Esophagus muscularis mucosa (tissue), 4 donors: ENCODE data around the gene RSBN1L.

Source experiments
- EP300 ChIP-seq: sonication (generic); formaldehyde crosslinking; IDR thresholded peaks from one replicate; pipeline ENCODE4 v1.6.1; 2017; ENCODE audit warnings: antibody characterized with exemption
- POLR2A ChIP-seq: fragments of 450-650 bp; IDR thresholded peaks from one replicate; pipeline ENCODE4 v1.6.1; 2017; ENCODE audit warnings: antibody characterized with exemption, moderate library complexity, mild to moderate bottlenecking, low read depth
- POLR2AphosphoS5 ChIP-seq, 2 donors: sonication (generic); formaldehyde crosslinking; IDR thresholded peaks; one replicate each; pipeline ENCODE4 v1.6.1; 2017; ENCODE audit warnings: antibody characterized with exemption in 2 of 2
- TF ChIP-seq, protein P1 (sequence below), 3 experiments: fragments of 200-600 bp in 2 of 3; fragments of 450-650 bp in 1 of 3; sonication (generic) in 2 of 3; IDR thresholded peaks; one replicate each; pipeline ENCODE4 v1.5.1; 2017 to 2019; ENCODE audit warnings: antibody characterized with exemption in 3 of 3, mild to moderate bottlenecking in 2 of 3, moderate library complexity in 1 of 3

DNA sequence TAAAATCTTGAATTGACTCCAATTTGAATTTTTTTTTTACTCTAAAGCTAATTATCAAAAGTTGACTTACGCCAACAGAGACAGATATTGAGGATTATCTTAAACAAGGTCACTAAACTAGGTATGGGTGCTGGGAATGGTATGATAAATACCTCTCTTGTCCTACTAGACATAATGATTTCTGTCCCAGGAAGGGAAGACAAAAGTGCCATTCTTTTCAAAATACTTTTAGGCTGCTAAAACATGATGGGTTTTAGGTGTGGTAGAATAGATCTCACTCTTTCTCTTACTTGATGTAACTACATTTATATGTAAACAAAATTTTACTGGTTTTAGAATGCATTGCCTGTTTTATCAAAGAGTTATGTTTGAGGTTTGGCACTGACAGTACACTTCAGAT is 86.9 kb downstream of the RSBN1L start:
- TF ChIP-seq, protein P1, sequence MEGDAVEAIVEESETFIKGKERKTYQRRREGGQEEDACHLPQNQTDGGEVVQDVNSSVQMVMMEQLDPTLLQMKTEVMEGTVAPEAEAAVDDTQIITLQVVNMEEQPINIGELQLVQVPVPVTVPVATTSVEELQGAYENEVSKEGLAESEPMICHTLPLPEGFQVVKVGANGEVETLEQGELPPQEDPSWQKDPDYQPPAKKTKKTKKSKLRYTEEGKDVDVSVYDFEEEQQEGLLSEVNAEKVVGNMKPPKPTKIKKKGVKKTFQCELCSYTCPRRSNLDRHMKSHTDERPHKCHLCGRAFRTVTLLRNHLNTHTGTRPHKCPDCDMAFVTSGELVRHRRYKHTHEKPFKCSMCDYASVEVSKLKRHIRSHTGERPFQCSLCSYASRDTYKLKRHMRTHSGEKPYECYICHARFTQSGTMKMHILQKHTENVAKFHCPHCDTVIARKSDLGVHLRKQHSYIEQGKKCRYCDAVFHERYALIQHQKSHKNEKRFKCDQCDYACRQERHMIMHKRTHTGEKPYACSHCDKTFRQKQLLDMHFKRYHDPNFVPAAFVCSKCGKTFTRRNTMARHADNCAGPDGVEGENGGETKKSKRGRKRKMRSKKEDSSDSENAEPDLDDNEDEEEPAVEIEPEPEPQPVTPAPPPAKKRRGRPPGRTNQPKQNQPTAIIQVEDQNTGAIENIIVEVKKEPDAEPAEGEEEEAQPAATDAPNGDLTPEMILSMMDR (IDR thresholded peaks at IDR 0.05): no peak
- no peak for TF ChIP-seq POLR2A
- no peak for TF ChIP-seq POLR2AphosphoS5 (IDR thresholded peaks at IDR 0.05)
- no peak for TF ChIP-seq EP300
